Measurements from ENCODE around the gene MYO1B.
A peak's percentile ranks its signal among the peaks of the same experiment; 100 is the strongest.

MYO1B gene

DNA sequence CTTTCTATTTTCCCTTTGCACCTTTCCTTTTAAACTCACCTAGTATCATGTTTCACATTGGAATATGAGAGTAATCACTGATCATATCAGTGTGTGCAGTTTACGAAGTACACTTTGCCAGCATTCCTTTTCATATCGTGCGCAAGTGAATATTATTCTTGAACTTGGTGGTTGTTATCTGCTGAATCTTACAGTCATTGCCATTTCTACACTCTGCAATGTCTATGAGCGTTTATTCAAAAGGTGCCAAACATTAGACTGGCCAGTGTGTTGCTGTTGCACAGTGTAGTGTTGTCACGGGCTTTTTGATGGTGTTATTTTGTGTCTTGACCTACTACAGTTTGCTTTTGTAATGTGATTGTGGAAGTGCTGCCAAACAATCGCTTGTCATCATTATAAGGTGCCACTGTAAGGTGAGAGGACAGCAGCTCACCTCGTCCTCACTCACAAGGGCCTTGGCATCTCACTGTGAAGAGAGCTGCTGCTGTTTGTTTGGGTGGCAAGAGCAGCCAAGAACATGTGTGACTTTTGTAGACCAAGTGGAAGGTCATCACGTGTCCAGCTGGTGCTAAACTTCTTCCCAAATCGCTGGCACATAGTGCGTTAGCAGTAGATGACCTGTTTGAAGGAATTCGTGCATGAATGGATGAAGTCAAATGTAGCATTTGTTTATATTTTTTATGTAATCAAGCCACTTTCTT, 113.3 kb downstream of the MYO1B start:
- DNase-seq: no peak

DNA sequence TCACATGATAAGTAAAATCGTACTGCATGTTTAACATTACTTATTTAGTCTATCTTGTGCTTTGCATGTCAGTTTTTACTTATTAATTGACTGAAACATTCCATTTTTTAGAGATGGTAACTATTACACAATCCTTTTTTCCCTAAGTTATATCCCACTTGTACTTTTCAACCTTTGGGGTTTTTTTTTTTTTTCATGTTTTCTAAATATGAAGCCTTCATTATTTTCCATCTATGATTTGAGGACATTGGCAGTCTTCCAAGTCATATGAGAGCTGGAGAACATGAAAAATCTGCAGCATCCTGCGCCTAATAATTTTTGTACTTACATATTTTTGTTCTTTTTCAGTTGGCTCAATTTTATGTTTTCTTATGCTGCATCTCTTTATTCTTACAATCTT, 113.9 kb downstream of the MYO1B start:
- no peak for DNase-seq

DNA sequence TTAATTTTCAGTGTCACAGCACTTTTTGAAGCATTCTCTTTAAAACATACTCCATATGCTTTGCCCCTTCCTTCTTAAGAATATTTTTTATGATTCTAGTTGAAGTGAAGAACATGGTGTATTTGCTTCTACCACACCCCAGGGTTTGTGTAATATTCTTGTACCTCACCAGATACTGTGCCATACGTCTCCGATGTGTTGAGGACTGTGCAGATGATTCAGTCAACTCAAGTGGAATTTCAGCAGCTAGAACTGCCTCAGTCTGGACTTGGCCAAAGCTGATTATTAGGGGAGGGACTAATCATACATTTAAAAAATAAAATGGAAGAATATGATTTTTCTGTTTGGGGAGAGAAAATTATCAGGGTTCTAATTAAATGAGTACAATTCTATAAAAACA, 115.7 kb downstream of the MYO1B start:
- no peak for DNase-seq

- no peak for DNase-seq
Observed at GRCh38 chr2:191362841-191363240, 117.6 kb downstream of the MYO1B start.

GRCh38 chr2:191363267-191363666, 118.1 kb downstream of the MYO1B start:
- DNase-seq: no peak

DNA sequence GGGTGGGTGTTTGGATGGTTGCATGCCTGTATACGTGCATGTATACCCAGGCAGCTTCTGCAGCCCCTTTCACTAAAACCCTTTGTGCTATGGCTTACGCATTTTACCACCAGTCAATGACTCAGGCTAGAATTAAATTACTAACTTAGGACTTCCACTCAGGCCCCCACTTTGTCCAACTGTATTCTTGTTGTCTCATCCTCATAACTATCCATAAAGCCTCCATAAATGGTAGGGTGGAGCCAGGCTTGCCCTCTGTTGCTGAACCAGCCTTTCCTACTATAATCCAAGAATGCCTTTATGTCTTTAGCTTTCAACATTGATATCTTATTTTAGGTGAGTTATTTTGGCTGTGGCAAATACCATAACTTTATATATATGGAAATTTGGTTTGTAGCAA, 119.9 kb downstream of the MYO1B start:
- DNase-seq: no peak

DNA sequence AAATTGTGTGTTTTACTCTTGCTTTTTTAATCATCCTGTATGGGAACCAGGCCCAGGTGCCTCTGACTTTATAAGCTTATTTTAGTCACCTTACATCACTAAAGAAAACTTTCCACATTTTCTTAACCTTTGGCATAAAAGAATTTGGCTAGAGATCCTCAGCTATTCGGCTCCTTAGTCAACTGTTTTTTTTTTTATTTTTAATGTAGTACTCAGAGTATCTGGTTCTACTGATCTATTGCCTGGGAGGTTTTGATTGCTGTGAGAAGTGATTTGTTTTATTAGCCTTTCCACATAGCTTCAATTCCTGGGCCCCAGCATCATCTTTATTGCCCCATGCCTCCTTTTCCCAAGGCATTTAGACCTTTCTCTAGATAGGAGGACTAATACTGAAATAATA, 121.0 kb downstream of the MYO1B start:
- DNase-seq: no peak

- no peak for DNase-seq
Observed at GRCh38 chr2:191369034-191369433, 123.8 kb downstream of the MYO1B start.

GRCh38 chr2:191374366-191374765, 129.2 kb downstream of the MYO1B start:
- no peak for DNase-seq

DNA sequence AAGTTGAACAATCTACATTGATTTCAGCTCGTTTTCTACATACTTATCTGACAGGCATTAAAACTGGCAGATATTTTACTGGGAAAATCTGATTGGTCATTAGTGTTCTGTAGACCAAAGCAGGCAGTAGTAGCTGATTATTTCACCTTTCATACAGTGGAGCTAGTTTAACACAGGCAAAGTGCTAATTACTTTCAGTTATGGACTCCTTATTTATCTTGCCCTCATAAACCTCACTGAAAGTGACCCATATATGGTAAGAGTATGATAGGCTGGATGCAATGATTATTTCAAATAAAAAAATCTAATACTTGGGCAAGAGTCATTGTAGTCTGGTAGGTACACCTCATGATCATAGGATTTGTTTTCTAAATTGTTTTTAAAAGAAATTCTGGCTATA, 129.7 kb downstream of the MYO1B start:
- no peak for DNase-seq

DNA sequence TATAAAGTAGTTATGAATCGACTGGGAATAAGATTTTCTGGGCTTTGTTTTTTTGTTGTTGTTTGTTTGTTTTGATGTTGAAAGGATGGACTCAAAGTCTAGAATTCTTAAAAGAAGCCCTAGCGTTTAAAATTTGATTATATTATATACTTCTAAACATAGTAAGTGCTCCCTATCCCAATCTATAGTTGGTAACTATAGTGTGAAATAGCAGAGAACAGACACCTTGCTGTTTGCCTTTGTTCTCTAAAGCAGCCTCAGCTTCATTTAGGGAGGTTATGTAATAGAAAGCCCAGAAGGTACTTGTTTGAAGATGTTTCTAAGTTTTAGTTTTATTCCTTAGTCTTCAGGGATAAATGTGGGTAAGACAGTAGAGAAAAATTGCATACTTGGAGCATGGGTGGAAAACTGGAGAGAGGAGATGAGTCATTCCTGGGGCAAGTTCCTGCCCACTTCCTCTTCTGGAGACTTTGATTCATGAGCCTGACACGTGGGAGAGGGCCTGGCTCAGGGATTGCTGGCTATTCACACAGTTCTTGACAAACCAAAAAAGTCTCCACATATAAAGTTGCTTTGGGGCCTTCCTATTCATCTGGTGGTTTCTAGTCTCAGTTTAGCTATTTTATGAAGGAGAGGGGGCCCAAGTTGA, 131.9 kb downstream of the MYO1B start:
- peak in 20 of 51 donors; percentile 1 to 42 (median 12) for DNase-seq

DNA sequence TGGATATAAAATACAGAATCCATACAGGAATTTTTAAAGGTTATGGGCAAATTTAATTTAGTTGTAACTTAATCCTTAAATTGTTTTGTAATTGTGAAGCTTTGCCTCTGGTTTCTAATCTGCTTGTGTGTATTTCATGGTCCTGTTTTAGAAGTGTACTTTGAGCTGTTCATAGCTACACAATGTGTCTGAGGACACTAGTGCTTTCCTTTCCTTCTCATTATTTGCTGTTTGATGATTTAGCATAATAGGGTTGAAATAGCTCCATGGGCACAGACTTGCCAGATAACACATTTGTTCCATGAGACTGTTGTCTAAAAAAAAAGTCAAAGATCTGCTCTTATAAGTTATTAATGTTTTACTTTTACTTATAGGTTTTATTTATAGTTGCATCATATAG, 134.2 kb downstream of the MYO1B start:
- no peak for DNase-seq

DNA sequence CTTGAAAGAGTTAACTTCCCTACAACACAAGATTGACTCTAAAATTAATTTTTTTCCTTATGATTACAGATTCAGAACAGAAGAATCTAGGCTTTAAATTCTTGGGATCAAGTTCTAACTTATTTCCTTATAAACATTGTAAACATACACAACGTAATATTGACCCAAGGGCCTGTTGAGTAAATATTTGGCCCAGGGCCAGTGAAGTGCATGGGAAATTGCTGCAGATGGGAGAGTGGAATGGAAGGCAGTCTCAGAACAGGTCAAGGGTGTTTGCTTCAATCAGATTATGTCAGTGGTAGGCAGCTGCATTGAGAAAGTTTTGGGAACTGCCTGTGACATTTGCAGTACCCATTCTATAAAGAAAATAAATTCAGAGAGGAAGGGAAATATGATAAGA, 137.6 kb downstream of the MYO1B start:
- no peak for DNase-seq

DNA sequence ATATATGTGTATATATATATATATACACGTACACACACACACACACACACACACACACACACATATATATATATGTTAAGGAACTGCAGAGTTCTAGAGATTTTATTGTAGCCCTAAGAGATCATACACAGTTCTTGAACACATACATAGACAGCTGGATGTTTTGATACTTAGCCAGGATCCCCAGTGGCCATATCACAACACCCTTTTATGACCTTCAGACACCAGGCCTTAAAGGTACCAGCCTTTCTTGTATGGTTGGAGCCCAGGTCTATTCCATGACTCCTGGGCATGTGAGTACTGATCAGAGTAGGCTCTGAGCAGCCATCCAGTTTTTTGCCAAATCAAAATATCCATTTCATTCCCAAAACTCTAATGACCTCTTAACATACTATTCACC, 138.3 kb downstream of the MYO1B start:
- no peak for DNase-seq

GRCh38 chr2:191384829-191385228, 139.6 kb downstream of the MYO1B start:
- no peak for DNase-seq

- peak in 3 of 51 donors; percentile 3 to 20 (median 7) for DNase-seq
Observed at GRCh38 chr2:191385416-191386160, 140.4 kb downstream of the MYO1B start.

DNA sequence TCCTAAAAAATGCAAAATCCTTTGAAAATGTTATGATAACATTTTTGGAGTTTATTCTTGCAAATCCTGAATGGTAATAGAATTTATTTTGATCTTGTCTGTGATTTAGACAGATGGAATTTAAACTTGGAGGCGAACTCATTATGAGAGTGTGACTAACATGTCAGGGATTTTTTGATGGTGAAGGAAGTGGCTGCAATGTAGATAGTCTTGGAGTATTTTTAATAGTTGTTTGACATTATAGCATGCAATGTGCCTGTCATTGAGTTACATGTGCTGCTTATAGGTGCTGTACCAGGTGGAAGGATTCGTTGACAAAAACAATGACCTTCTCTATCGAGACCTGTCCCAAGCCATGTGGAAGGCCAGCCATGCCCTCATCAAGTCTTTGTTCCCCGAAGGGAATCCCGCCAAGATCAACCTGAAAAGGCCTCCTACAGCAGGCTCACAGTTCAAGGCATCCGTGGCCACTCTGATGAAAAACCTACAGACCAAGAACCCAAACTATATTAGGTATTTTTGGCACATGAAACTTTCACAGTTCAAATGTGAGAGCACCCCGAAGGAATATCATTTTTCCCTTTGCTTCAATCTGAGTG, 141.8 kb downstream of the MYO1B start:
- no peak for DNase-seq

- no peak for DNase-seq
Observed at GRCh38 chr2:191389288-191389687, 144.1 kb downstream of the MYO1B start.

GRCh38 chr2:191391171-191391570, 146.0 kb downstream of the MYO1B start:
- DNase-seq: no peak

GRCh38 chr2:191394043-191394442, 148.8 kb downstream of the MYO1B start:
- DNase-seq: no peak

DNA sequence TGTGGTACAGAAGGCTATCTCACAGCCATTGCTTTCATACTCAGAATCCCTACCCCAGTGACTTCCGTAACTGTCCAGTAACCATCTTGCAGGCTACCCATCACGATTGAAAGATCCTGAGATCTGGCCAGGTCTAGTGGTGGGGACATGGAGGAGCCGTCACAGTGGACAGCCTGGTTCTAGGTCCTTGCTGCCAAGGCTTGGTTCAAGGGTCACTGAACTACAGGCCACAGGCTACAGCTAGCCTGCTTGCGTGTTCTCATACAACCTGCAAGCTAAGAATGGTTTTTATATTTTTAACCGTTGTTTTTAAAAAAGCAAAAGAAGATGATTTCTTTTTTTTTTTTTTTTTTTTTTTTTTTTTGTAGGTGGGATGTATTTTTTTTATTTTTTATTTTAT, 151.6 kb downstream of the MYO1B start:
- no peak for DNase-seq

DNA sequence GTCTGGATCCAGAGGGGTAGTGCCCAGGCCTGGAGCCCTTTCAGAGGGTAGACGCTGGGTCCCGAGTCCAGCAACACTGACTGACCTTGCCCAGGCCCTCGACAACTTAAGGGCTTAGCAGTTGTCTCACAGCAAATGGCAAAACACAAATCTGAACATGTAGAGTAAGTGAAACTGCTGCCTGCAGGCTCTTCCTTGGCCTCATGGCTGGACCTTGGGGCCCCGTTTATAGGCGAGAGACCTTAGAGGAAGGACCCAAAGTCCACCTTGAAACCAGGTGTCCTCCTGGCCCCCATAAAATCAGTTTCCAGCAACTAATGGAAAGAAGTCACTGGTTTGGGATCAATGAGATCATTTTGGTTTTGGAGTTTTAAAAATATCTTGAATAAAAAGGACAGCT, 154.4 kb downstream of the MYO1B start:
- no peak for DNase-seq
